ENCODE measurements around the gene KAT2B. TPM values are rescaled to one million over a fixed set of nuclear protein-coding genes. Genes with fewer than 3 reads are reported as not detected.

Gene KAT2B
- total RNA-seq, 2 donors from 2014 or later: 2.2 to 4.1 TPM

DNA sequence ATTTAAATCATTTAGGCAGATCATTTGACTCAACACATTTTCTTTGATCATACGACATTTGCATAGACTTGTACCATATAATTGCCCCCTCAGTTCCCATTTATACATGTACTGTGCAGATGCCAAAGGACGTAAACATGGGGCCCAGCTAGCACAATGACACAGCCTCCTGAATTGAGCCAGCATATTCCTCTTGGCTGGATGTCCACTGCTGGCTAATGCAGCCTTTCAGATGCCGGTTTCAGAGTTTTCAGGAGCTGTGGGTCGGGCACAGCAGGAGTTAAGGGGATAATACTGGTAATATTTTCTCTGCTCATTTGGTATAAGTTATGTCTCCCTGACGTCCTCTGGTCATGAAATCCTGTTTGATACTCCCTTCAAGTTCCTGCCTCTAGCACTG lies 39.4 kb downstream of the KAT2B start:
- Histone ChIP-seq H3K36me3 (ENCODE audit: control insufficient read depth, insufficient read depth, low read length) (no peaks in the 10 kb centered on the region), H3K27me3 (ENCODE audit: control insufficient read depth, insufficient read depth, low read length, poor library complexity, severe bottlenecking) (peaks cover 4% of the 10 kb centered on the region), H3K9me3 (ENCODE audit: control insufficient read depth, low read length) (no peaks in the 10 kb centered on the region), H3K27ac (ENCODE audit: low read depth, low read length) (no peak overlapping the region), H3K4me1 (ENCODE audit: control insufficient read depth, insufficient read depth, low read length) (no peaks in the 10 kb centered on the region), H3K4me3 (ENCODE audit: low read length) (no peak overlapping the region), H3K9ac (ENCODE audit: extremely low read depth, low read length, poor library complexity, severe bottlenecking) (no peak overlapping the region)
- H3K27me3 Mint-ChIP-seq (ENCODE audit: insufficient read depth): peaks cover 3% of the 10 kb centered on the region
- no peak for DNase-seq
- H3K9me3 Mint-ChIP-seq: no peaks in the 10 kb centered on the region
- no peaks in the 10 kb centered on the region for H3K36me3 Mint-ChIP-seq (ENCODE audit: low read depth)
- no peak overlapping the region for H3K27ac Mint-ChIP-seq
- TF ChIP-seq, protein P1, sequence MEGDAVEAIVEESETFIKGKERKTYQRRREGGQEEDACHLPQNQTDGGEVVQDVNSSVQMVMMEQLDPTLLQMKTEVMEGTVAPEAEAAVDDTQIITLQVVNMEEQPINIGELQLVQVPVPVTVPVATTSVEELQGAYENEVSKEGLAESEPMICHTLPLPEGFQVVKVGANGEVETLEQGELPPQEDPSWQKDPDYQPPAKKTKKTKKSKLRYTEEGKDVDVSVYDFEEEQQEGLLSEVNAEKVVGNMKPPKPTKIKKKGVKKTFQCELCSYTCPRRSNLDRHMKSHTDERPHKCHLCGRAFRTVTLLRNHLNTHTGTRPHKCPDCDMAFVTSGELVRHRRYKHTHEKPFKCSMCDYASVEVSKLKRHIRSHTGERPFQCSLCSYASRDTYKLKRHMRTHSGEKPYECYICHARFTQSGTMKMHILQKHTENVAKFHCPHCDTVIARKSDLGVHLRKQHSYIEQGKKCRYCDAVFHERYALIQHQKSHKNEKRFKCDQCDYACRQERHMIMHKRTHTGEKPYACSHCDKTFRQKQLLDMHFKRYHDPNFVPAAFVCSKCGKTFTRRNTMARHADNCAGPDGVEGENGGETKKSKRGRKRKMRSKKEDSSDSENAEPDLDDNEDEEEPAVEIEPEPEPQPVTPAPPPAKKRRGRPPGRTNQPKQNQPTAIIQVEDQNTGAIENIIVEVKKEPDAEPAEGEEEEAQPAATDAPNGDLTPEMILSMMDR (conservative IDR thresholded peaks at IDR 0.05): no peak
- no peak overlapping the region for H3K4me3 Mint-ChIP-seq
- WGBS, 2 experiments (ENCODE audit: insufficient coverage in 1 of 2, insufficient read length in 1 of 2): 89 to 90% methylated on average over 5 of the region's 5 CpGs
- peaks cover 4% of the 10 kb centered on the region for H3K4me1 Mint-ChIP-seq

DNA sequence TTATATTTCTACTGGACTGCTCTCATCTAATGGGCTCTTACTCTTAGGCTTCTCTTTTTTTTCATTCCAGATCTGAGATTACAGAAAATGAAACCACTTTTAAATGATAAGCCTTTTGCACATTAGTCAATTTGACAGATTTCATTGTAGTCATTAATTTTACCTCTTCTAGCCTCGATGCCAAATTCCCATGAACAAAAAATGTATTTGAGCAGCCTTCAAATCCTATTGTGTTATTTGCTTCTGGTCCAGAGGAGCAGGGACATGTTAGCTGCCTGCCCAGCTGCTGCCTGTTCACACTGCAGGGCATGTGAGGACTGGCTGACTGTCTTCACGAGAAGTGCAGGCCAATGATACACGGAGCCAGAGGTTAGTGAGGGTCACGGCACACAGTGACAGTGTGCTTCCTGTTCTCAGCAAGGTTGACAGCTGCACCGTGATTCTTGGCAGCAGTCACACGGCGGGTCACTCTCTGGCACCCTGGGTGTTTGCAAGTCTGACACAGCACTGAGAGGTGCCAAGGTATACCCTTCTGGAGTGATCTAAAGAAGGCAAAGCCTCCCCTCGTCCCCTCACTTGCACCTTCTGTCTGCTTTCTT lies 40.8 kb downstream of the KAT2B start:
- H3K4me3 ChIP-seq (ENCODE audit: low read length): no peak overlapping the region
- peaks cover 4% of the 10 kb centered on the region for H3K4me1 Mint-ChIP-seq
- H3K9me3 Mint-ChIP-seq: no peaks in the 10 kb centered on the region
- H3K4me3 Mint-ChIP-seq: no peak overlapping the region
- H3K27ac ChIP-seq (ENCODE audit: low read depth, low read length): peak overlapping the region; percentile 63
- H3K36me3 Mint-ChIP-seq (ENCODE audit: low read depth): no peaks in the 10 kb centered on the region
- H3K27ac Mint-ChIP-seq: no peak overlapping the region
- TF ChIP-seq, protein P1 (conservative IDR thresholded peaks at IDR 0.05): no peak
- H3K4me1 ChIP-seq (ENCODE audit: control insufficient read depth, insufficient read depth, low read length): no peaks in the 10 kb centered on the region
- H3K9me3 ChIP-seq (ENCODE audit: control insufficient read depth, low read length): no peaks in the 10 kb centered on the region
- no peaks in the 10 kb centered on the region for H3K36me3 ChIP-seq (ENCODE audit: control insufficient read depth, insufficient read depth, low read length)
- H3K27me3 ChIP-seq (ENCODE audit: control insufficient read depth, insufficient read depth, low read length, poor library complexity, severe bottlenecking): peaks cover 4% of the 10 kb centered on the region
- WGBS, 2 experiments (ENCODE audit: insufficient coverage in 1 of 2, insufficient read length in 1 of 2): 82 to 86% methylated on average over 7 to 8 of the region's 8 CpGs
- no peak for DNase-seq
- H3K9ac ChIP-seq (ENCODE audit: extremely low read depth, low read length, poor library complexity, severe bottlenecking): no peak overlapping the region
- peaks cover 3% of the 10 kb centered on the region for H3K27me3 Mint-ChIP-seq (ENCODE audit: insufficient read depth)

DNA sequence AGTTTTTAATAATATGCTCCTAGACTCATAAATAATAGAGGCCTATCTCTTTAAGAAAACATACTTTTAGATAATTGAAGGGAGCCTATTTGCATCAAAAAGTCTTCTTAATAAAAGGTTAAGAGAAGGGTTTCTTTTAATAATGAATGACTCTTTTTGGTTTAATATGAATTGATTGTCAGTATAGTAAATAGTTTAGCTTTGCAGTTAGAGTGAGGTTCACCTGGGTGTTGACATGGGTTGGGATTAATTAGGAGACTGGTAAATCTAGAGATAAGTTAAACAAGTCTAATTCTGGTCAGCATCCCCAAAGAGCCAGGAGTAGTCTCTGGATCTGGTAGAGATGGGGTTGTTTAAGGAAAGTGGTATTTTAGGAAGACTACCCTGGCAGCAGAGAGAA lies 43.0 kb downstream of the KAT2B start:
- Mint-ChIP-seq H3K4me1 (no peaks in the 10 kb centered on the region), H3K4me3 (no peak overlapping the region), H3K27ac (no peak overlapping the region), H3K9me3 (no peaks in the 10 kb centered on the region), H3K27me3 (ENCODE audit: insufficient read depth) (no peaks in the 10 kb centered on the region), H3K36me3 (ENCODE audit: low read depth) (no peaks in the 10 kb centered on the region)
- Histone ChIP-seq H3K9ac (ENCODE audit: extremely low read depth, low read length, poor library complexity, severe bottlenecking) (no peak overlapping the region), H3K9me3 (ENCODE audit: control insufficient read depth, low read length) (no peaks in the 10 kb centered on the region), H3K27ac (ENCODE audit: low read depth, low read length) (no peak overlapping the region), H3K27me3 (ENCODE audit: control insufficient read depth, insufficient read depth, low read length, poor library complexity, severe bottlenecking) (no peaks in the 10 kb centered on the region), H3K4me3 (ENCODE audit: low read length) (no peak overlapping the region), H3K36me3 (ENCODE audit: control insufficient read depth, insufficient read depth, low read length) (no peaks in the 10 kb centered on the region), H3K4me1 (ENCODE audit: control insufficient read depth, insufficient read depth, low read length) (no peaks in the 10 kb centered on the region)
- TF ChIP-seq, protein P1 (conservative IDR thresholded peaks at IDR 0.05): no peak
- no peak for DNase-seq
